MM.1S (cell line): ENCODE measurements around the gene MYO1E.

Experiments used
- DNase-seq: peaks from one replicate; pipeline ENCODE4 v3.0.0-alpha.2; 2015
- H2AFZ ChIP-seq: fragments of 300-600 bp; sonication (generic); 2 replicates; pipeline ENCODE4 v1.6.0; 2016; ENCODE audit warnings: antibody characterized with exemption, low read length
- H3F3A ChIP-seq: fragments of 300-600 bp; sonication (generic); 2 replicates; pipeline ENCODE4 v1.6.1; 2016; ENCODE audit warnings: mild to moderate bottlenecking, antibody characterized with exemption, low read length, moderate library complexity, mixed read lengths; ENCODE audit not compliant: insufficient read depth
- H3K27ac ChIP-seq: fragments of 300-600 bp; sonication (generic); 2 replicates; pipeline ENCODE4 v1.5.1; 2016; ENCODE audit warnings: mild to moderate bottlenecking, low read length
- H3K27me3 ChIP-seq: fragments of 300-600 bp; sonication (generic); replicated peaks from 2 replicates; pipeline ENCODE4 v1.6.0; 2016; ENCODE audit warnings: low read length; ENCODE audit not compliant: insufficient read depth
- H3K36me3 ChIP-seq: fragments of 300-600 bp; sonication (generic); replicated peaks from 2 replicates; pipeline ENCODE4 v1.6.1; 2016; ENCODE audit warnings: mild to moderate bottlenecking, low read length, mixed read lengths; ENCODE audit not compliant: insufficient read depth
- H3K4me1 ChIP-seq: fragments of 300-600 bp; sonication (generic); 2 replicates; pipeline ENCODE4 v1.6.1; 2016; ENCODE audit warnings: low read length, mixed read lengths
- H3K4me2 ChIP-seq: fragments of 300-600 bp; sonication (generic); 2 replicates; pipeline ENCODE4 v1.6.0; 2016; ENCODE audit warnings: low read depth, low read length
- H3K4me3 ChIP-seq: fragments of 300-600 bp; sonication (generic); 2 replicates; pipeline ENCODE4 v1.5.1; 2016; ENCODE audit warnings: low read length, mixed read lengths
- H3K79me2 ChIP-seq: fragments of 300-600 bp; sonication (generic); 2 replicates; pipeline ENCODE4 v1.6.1; 2016; ENCODE audit warnings: mixed run types, low read length, mixed read lengths
- H3K9ac ChIP-seq: fragments of 300-600 bp; sonication (generic); 2 replicates; pipeline ENCODE4 v1.6.1; 2016; ENCODE audit warnings: low read length, mixed read lengths
- H3K9me2 ChIP-seq: fragments of 300-600 bp; sonication (generic); replicated peaks from 2 replicates; pipeline ENCODE4 v1.6.1; 2016; ENCODE audit warnings: mild to moderate bottlenecking, low read length, mixed read lengths; ENCODE audit not compliant: insufficient read depth
- H3K9me3 ChIP-seq: fragments of 300-600 bp; sonication (generic); replicated peaks from 2 replicates; pipeline ENCODE4 v1.6.1; 2016; ENCODE audit warnings: mild to moderate bottlenecking, low read length, mixed read lengths; ENCODE audit not compliant: insufficient read depth
- H4K20me1 ChIP-seq: fragments of 300-600 bp; sonication (generic); 2 replicates; pipeline ENCODE4 v1.6.1; 2016; ENCODE audit warnings: mild to moderate bottlenecking, low read length, moderate library complexity, mixed read lengths; ENCODE audit not compliant: insufficient read depth
- EZH2 ChIP-seq: fragments of 300-600 bp; sonication (generic); optimal IDR thresholded peaks from 2 replicates; pipeline ENCODE3; 2017; ENCODE audit warnings: low read depth, mild to moderate bottlenecking, antibody characterized with exemption, low read length, mixed read lengths
- EZH2phosphoT487 ChIP-seq: fragments of 300-600 bp; sonication (generic); IDR thresholded peaks from 2 replicates; pipeline ENCODE4 v1.6.1; 2018; ENCODE audit warnings: antibody characterized with exemption, low read length
- TF ChIP-seq, protein P1 (sequence below): fragments of 300-600 bp; sonication (generic); IDR thresholded peaks from 2 replicates; pipeline ENCODE4 v1.5.1; 2016; ENCODE audit warnings: antibody characterized with exemption, low read length, mixed read lengths

The MYO1E gene

GRCh38 chr15:59289574-59289973 lies 83.1 kb downstream of the MYO1E start:
- H3K27ac ChIP-seq, result no peak overlapping the region
- no peak overlapping the region for H3K4me2 ChIP-seq
- H3K36me3 ChIP-seq, result no peaks in the 10 kb centered on the region
- TF ChIP-seq, protein P1, sequence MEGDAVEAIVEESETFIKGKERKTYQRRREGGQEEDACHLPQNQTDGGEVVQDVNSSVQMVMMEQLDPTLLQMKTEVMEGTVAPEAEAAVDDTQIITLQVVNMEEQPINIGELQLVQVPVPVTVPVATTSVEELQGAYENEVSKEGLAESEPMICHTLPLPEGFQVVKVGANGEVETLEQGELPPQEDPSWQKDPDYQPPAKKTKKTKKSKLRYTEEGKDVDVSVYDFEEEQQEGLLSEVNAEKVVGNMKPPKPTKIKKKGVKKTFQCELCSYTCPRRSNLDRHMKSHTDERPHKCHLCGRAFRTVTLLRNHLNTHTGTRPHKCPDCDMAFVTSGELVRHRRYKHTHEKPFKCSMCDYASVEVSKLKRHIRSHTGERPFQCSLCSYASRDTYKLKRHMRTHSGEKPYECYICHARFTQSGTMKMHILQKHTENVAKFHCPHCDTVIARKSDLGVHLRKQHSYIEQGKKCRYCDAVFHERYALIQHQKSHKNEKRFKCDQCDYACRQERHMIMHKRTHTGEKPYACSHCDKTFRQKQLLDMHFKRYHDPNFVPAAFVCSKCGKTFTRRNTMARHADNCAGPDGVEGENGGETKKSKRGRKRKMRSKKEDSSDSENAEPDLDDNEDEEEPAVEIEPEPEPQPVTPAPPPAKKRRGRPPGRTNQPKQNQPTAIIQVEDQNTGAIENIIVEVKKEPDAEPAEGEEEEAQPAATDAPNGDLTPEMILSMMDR, result no peak
- TF ChIP-seq EZH2phosphoT487 (no peak), EZH2 (no peak)
- DNase-seq, result no peak
- no peaks in the 10 kb centered on the region for H3K9me3 ChIP-seq
- H3K9ac ChIP-seq, result no peak overlapping the region
- no peaks in the 10 kb centered on the region for H3K4me1 ChIP-seq
- H2AFZ ChIP-seq, result no peak overlapping the region
- H3K4me3 ChIP-seq, result no peak overlapping the region
- no peaks in the 10 kb centered on the region for H4K20me1 ChIP-seq
- H3K79me2 ChIP-seq, result no peaks in the 10 kb centered on the region
- no peaks in the 10 kb centered on the region for H3F3A ChIP-seq
- H3K9me2 ChIP-seq, result no peaks in the 10 kb centered on the region
- H3K27me3 ChIP-seq, result no peaks in the 10 kb centered on the region

- H3K4me2 ChIP-seq, result no peak overlapping the region
- H3K79me2 ChIP-seq, result no peaks in the 10 kb centered on the region
- H3K4me1 ChIP-seq, result no peaks in the 10 kb centered on the region
Observed at GRCh38 chr15:59283717-59284391, 88.8 kb downstream of the MYO1E start.

GRCh38 chr15:59282515-59283337 lies 89.9 kb downstream of the MYO1E start:
- Histone ChIP-seq H3K9ac (no peak overlapping the region), H3K27ac (no peak overlapping the region), H4K20me1 (no peaks in the 10 kb centered on the region), H3K4me3 (no peak overlapping the region), H3K9me2 (no peaks in the 10 kb centered on the region), H3F3A (no peaks in the 10 kb centered on the region), H3K36me3 (no peaks in the 10 kb centered on the region), H3K4me2 (no peak overlapping the region), H2AFZ (no peak overlapping the region), H3K4me1 (no peaks in the 10 kb centered on the region), H3K79me2 (no peaks in the 10 kb centered on the region), H3K27me3 (no peaks in the 10 kb centered on the region), H3K9me3 (no peaks in the 10 kb centered on the region)
- TF ChIP-seq EZH2, result no peak
- TF ChIP-seq, protein P1, result no peak
- DNase-seq, result no peak

More at GRCh38 chr15:59283717-59284391, 88.8 kb downstream of the MYO1E start:
- Histone ChIP-seq H3K9ac (no peak overlapping the region), H3K27ac (no peak overlapping the region), H3K9me2 (no peaks in the 10 kb centered on the region), H3K36me3 (no peaks in the 10 kb centered on the region), H3K4me3 (no peak overlapping the region), H3F3A (no peaks in the 10 kb centered on the region), H2AFZ (no peak overlapping the region), H3K9me3 (no peaks in the 10 kb centered on the region), H4K20me1 (no peaks in the 10 kb centered on the region), H3K27me3 (no peaks in the 10 kb centered on the region)
- no peak for DNase-seq
- no peak for TF ChIP-seq EZH2
- TF ChIP-seq EZH2phosphoT487, result no peak
- TF ChIP-seq, protein P1, result no peak
